Caco-2 (cell line): ENCODE results near the gene SPATS2L. TPM values are rescaled to one million over a fixed set of nuclear protein-coding genes. Genes with fewer than 3 reads are reported as not detected.
A peak's percentile ranks its signal among the peaks of the same experiment; 100 is the strongest.

ENCODE experiments used
- BruUV-seq: library from RNA; stranded (reverse); fragments of 400-500 nt; replicated peaks from 2 replicates; lab custom pipeline; 2021; lab: Mats Ljungman, UMichigan
- CTCF ChIA-PET: fragments of 300-600 bp; sonication (Branson Sonifier 250); formaldehyde crosslinking; loops from one replicate; lab custom pipeline; 2022; ENCODE audit warnings: antibody characterized with exemption; lab: Charles Lee
- POLR2A ChIA-PET: fragments of 300-600 bp; sonication (Branson Sonifier 250); formaldehyde crosslinking; loops from one replicate; lab custom pipeline; 2022; ENCODE audit warnings: antibody characterized with exemption; lab: Charles Lee
- DNase-seq, 2 experiments: peaks; one replicate each; pipeline versions ENCODE4 v3.0.0 to v3.0.0-alpha.2; 2020 to 2022
- H3K27me3 ChIP-seq: replicated peaks from 2 replicates; pipeline ENCODE4 v1.6.0; 2011; ENCODE audit warnings: low read length; ENCODE audit not compliant: control insufficient read depth, insufficient read depth
- H3K36me3 ChIP-seq: 2 replicates; pipeline ENCODE4 v1.5.1; 2011; ENCODE audit warnings: low read length; ENCODE audit not compliant: control insufficient read depth, insufficient read depth
- H3K4me1 ChIP-seq: fragments of 250-450 bp; sonication (Bioruptor Pico); 2 replicates; pipeline ENCODE4 v1.5.1; 2020; ENCODE audit warnings: mild to moderate bottlenecking
- H3K4me3 ChIP-seq: 2 replicates; pipeline ENCODE4 v1.5.1; 2011; ENCODE audit warnings: low read depth, mild to moderate bottlenecking, control low read depth, low read length
- H3K9me3 ChIP-seq: fragments of 250-450 bp; sonication (Bioruptor Pico); 2 replicates; pipeline ENCODE4 v1.5.1; 2020; ENCODE audit warnings: mild to moderate bottlenecking, moderate library complexity
- H3K27ac Mint-ChIP-seq: one replicate; pipeline ENCODE4 v1.8.0; 2022; ENCODE audit warnings: mixed read lengths; ENCODE audit not compliant: unreplicated experiment
- H3K27me3 Mint-ChIP-seq: one replicate; pipeline ENCODE4 v1.8.0; 2022; ENCODE audit warnings: mixed read lengths; ENCODE audit not compliant: insufficient read depth, unreplicated experiment
- H3K36me3 Mint-ChIP-seq: one replicate; pipeline ENCODE4 v1.8.0; 2022; ENCODE audit warnings: mild to moderate bottlenecking, mixed read lengths; ENCODE audit not compliant: insufficient read depth, unreplicated experiment
- H3K4me1 Mint-ChIP-seq: one replicate; pipeline ENCODE4 v1.8.0; 2022; ENCODE audit warnings: low read depth, mixed read lengths; ENCODE audit not compliant: unreplicated experiment
- H3K4me3 Mint-ChIP-seq: one replicate; pipeline ENCODE4 v1.8.0; 2022; ENCODE audit warnings: mild to moderate bottlenecking, moderate library complexity, mixed read lengths; ENCODE audit not compliant: unreplicated experiment
- H3K9me3 Mint-ChIP-seq: one replicate; pipeline ENCODE4 v1.8.0; 2022; ENCODE audit warnings: mixed read lengths; ENCODE audit not compliant: unreplicated experiment
- CTCF ChIP-seq, 2 experiments: fragments of 200-600 bp in 1 of 2; IDR thresholded peaks; 1 replicate in 1 of 2; 2 replicates in 1 of 2; pipeline versions ENCODE4 v1.5.1 to v1.8.0; 2011 to 2022; ENCODE audit warnings: antibody characterized with exemption in 1 of 2, control low read depth in 1 of 2, inconsistent platforms in 1 of 2, low read depth in 1 of 2, low read length in 1 of 2, mild to moderate bottlenecking in 1 of 2, moderate library complexity in 1 of 2; ENCODE audit not compliant: insufficient read depth in 1 of 2, severe bottlenecking in 1 of 2, unreplicated experiment in 1 of 2
- intact Hi-C: fragments of 100-400 bp; cut with micrococcal nuclease; formaldehyde crosslinking; loops from one replicate; pipeline ENCODE4 v1.10.0; 2022; ENCODE audit not compliant: unreplicated experiment
- total RNA-seq: library from RNA; stranded (reverse); gene quantifications from 2 replicates; pipeline ENCODE4 v1.2.3, GENCODE V29; 2022

SPATS2L gene
- total RNA-seq, 1 experiment from 2014 or later: 196 TPM

GRCh38 chr2:200425026-200425821, 118.7 kb downstream of the SPATS2L start:
- intact Hi-C loops: loop anchor here (2.0 to 5.0 kb wide), 2 partner anchors 20 to 118 kb away; partner anchors contain the start of gene SPATS2L
- ChIA-PET POLR2A (interaction anchor here (0.6 to 1.0 kb wide), 2 partner anchors 19 to 515 kb away, joined by 3 to 6 read pairs; no protein-coding TSS in a partner anchor), CTCF (interaction anchor here (0.7 to 1.7 kb wide), 2 partner anchors 448 to 452 kb away, joined by 6 to 9 read pairs; no protein-coding TSS in a partner anchor)
- Mint-ChIP-seq H3K27me3 (no peaks in the 10 kb centered on the region), H3K9me3 (no peaks in the 10 kb centered on the region), H3K4me1 (peaks cover 7% of the 10 kb centered on the region), H3K4me3 (no peak overlapping the region), H3K27ac (no peak overlapping the region), H3K36me3 (peaks cover 50% of the 10 kb centered on the region)
- H3K4me3 ChIP-seq: no peak overlapping the region
- peaks cover 17% of the 10 kb centered on the region; the same call in 1 of the 2 replicates for H3K4me1 ChIP-seq
- DNase-seq: peak in 1 of 2 experiments; percentile 29
- BruUV-seq: no TSS peak
- no peaks in the 10 kb centered on the region for H3K27me3 ChIP-seq
- no peaks in the 10 kb centered on the region for H3K9me3 ChIP-seq
- no peak for TF ChIP-seq CTCF (IDR thresholded peaks at IDR 0.05; ENCODE audit: insufficient read depth in 1 of 2, low read depth in 1 of 2, low read length in 1 of 2, severe bottlenecking in 1 of 2, unreplicated experiment in 1 of 2)
- H3K36me3 ChIP-seq: peaks cover 2% of the 10 kb centered on the region; the same call in 1 of the 2 replicates

GRCh38 chr2:200426754-200427153, 120.3 kb downstream of the SPATS2L start:
- Mint-ChIP-seq H3K36me3 (peaks cover 34% of the 10 kb centered on the region), H3K27ac (no peak overlapping the region), H3K4me1 (peaks cover 7% of the 10 kb centered on the region), H3K4me3 (no peak overlapping the region), H3K27me3 (no peaks in the 10 kb centered on the region), H3K9me3 (no peaks in the 10 kb centered on the region)
- Histone ChIP-seq H3K4me3 (no peak overlapping the region), H3K4me1 (peaks cover 17% of the 10 kb centered on the region; the same call in 1 of the 2 replicates), H3K9me3 (no peaks in the 10 kb centered on the region), H3K27me3 (no peaks in the 10 kb centered on the region), H3K36me3 (no peaks in the 10 kb centered on the region; the same call in 1 of the 2 replicates)
- intact Hi-C loops: loop anchor here (5.0 kb wide), 1 partner anchor 119 kb away; the partner anchor contains the start of gene SPATS2L
- no peak for DNase-seq
- CTCF ChIA-PET: no interaction called here
- no TSS peak for BruUV-seq
- POLR2A ChIA-PET: no interaction called here
- TF ChIP-seq CTCF (IDR thresholded peaks at IDR 0.05; ENCODE audit: insufficient read depth in 1 of 2, low read depth in 1 of 2, low read length in 1 of 2, severe bottlenecking in 1 of 2, unreplicated experiment in 1 of 2): no peak

- POLR2A ChIA-PET: interaction anchor here (0.6 kb wide), 1 partner anchor 805 kb away, joined by 3 read pairs; no protein-coding TSS in a partner anchor
- Histone ChIP-seq H3K36me3 (peaks cover 2% of the 10 kb centered on the region; the same call in 1 of the 2 replicates), H3K27me3 (no peaks in the 10 kb centered on the region), H3K9me3 (no peaks in the 10 kb centered on the region), H3K4me1 (peaks cover 17% of the 10 kb centered on the region; the same call in 1 of the 2 replicates), H3K4me3 (no peak overlapping the region)
- peaks cover 7% of the 10 kb centered on the region for H3K4me1 Mint-ChIP-seq
- intact Hi-C loops: loop anchor here (5.0 kb wide), 1 partner anchor 122 kb away; the partner anchor contains the start of gene SPATS2L
- H3K27me3 Mint-ChIP-seq: no peaks in the 10 kb centered on the region
- TF ChIP-seq CTCF (IDR thresholded peaks at IDR 0.05; ENCODE audit: insufficient read depth in 1 of 2, low read depth in 1 of 2, low read length in 1 of 2, severe bottlenecking in 1 of 2, unreplicated experiment in 1 of 2): no peak
- BruUV-seq: no TSS peak
- H3K36me3 Mint-ChIP-seq: peaks cover 37% of the 10 kb centered on the region
- H3K9me3 Mint-ChIP-seq: no peaks in the 10 kb centered on the region
- DNase-seq: no peak
- H3K27ac Mint-ChIP-seq: no peak overlapping the region
- CTCF ChIA-PET: interaction anchor here (0.7 to 1.2 kb wide), 2 partner anchors 24 to 105 kb away, joined by 3 read pairs; no protein-coding TSS in a partner anchor
- H3K4me3 Mint-ChIP-seq: no peak overlapping the region
Observed at GRCh38 chr2:200428961-200429665, 122.6 kb downstream of the SPATS2L start.
